GM19035 (cell line): Measurements from ENCODE around the gene TRPV2.
A peak's percentile ranks its signal among the peaks of the same experiment; 100 is the strongest.
"Not testable (repeated sequence)": the region's sequence is repeated elsewhere in the genome, so short reads cannot be mapped to it uniquely, and the experiment has no call there.

Experiments used
- ATAC-seq: cut with Tn5 transposase; IDR thresholded peaks from one replicate; pipeline ENCODE4 v1.9.1; 2021; ENCODE audit not compliant: unreplicated experiment

Gene TRPV2

GRCh38 chr17:16435925-16436886 is 20.8 kb downstream of the TRPV2 start:
- no peak for ATAC-seq

DNA sequence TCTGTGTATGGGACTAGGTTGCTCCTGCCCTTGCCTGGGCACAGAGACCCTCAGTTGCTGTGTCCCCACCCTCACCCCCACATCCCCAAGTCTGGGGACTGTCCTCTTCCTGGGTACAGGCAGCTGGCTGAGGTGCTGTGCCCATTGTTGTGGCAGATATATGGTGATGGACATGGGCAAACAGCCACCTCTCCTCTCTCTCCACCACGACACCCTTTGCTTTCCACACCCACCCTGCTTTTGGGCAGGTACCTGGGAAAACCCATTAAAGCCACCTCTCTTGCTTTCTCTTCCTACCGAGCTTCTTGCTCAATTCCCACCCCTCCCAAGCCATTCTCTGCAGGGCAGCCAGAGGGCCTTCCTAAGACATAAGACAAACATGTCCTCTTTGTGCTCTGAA is 21.7 kb downstream of the TRPV2 start:
- no peak for ATAC-seq

- peak; percentile 8 for ATAC-seq
These were observed 22.8 kb downstream of the TRPV2 start for GRCh38 chr17:16438173-16438556.

DNA sequence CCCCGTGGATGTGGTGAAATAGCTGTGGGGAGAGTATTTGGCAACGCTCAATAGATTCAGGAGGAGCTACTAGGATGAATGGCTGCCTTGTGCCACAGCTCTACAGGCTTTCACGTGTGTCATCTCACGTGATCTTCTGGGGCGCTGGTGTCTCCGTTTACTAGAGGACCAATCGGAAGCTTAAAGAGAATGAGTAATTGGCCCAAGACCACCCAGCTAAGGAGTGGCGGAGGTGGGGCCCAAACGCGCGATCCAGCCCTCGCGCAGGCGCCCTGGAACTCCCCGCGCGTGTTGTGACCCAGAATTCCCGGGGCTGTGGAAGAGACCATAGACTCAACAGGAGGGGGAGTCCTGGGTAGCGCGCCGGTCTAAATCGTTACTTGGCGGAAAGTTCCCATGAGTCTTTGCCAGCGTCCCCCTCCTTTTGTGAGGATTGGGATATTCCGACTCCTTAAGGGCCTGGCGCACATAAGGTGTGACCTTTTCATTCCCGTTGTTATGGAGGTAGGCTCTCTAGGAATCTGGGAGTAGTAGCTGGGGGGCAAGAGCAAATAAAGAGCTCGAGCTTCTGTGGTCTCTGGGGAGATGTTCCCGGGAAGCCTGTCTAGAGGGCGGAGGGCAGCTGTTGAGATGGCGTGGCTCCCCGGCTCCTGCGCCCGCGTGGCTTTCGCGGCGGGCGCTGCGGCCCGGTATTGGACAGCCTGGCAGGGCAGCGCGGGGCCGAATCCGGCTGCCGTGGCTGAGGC is 23.4 kb downstream of the TRPV2 start:
- ATAC-seq, result peak; percentile 82

- peak; percentile 3 for ATAC-seq
These were observed 24.0 kb downstream of the TRPV2 start for GRCh38 chr17:16439303-16439791.

DNA sequence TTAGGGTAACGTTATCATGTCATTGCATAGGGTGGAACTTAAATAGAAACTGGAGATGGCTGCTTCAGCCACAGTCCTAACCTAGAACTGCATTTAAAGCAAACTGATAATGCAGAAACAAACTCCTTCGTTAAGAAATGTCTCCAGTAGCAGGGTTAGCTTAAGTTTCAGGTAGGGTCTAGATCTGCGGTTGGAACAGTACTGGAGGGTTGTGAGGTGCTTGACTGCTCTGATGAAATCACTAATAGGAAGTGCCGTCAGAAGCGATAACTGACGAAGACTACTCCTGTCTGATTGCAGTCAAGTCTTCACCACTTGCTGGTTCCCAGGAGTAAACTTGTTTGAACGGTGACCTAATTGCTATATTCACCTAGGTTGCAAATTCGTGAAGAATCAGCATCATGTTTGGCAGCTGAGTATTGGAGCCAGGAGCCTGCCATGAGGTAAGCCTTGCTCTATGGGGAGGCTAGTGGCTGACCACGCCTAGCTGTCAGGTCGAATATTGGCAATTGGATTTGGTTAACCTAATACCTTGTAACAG is 24.5 kb downstream of the TRPV2 start:
- no peak for ATAC-seq

DNA sequence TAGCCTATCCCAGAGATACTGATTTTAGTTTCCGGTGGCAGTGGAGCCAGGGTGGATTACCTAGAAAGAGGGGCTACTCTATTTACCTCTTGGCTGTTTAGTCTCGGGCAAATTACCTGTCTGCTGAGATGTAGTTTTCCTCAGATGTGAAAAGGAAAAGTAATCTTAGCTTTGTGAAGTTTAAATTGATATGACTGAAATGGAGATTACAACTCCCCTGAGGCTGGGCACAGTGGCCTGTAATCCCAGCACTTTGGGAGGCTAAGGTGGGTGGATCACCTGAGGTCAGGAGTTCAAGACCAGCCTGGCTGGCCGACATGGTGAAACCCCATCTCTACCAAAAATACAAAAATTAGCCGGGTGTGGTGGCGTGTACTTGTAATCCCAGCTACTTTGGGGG is 25.0 kb downstream of the TRPV2 start:
- not testable (repeated sequence) for ATAC-seq

DNA sequence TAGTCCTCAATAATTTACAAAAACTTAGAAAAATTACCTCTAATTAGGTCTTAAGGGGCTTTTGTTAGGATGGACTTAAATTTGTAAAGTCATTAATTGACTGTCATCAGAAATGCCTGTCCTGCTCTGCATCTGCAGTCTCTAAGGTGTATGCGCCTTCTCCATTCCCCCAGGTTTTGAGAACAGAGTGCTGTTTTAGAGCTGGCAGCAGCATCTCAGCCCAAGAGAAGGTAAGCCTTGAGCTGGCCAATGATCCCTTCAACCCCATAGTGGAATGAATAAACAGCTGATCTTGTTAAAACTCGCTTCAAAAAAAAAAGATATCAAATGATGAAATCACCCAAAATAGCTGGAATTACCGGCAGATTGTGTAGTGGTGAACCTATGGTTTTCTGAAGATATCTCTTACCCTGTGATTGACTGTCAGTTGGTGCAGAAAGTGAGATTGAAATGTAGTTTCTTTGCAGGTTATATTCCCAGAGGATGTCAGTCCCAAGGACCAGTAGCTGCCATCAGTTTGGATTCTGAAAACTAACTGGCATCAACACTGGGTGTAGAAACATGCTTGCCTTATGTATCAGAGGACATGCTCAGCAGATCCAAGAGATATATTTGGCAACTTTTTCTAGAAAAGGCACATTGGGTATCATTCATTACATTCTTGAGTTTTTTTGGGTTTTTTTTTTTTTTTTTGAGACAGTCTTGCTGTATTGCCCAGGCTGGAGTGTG is 25.7 kb downstream of the TRPV2 start:
- ATAC-seq, result no peak

DNA sequence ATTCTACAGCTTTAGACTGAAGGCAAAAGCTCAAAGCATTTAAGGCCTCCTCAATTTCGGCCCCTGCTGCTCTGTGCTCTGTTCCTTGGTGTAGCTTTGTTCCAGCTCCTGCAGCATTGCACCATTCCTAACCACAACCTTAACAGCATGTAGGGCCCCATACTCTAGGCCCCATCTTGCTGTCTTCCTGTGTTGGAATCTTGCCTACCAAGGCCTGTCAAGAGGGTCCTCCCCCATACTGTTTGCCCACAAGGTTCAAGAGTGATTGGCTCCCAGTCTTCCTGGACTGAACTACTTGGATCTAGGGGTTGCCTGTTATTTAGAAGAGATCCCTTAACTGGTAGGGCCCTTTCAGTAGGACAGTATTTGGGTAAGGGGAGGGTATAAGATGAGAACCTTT is 26.8 kb downstream of the TRPV2 start:
- no peak for ATAC-seq

GRCh38 chr17:16442594-16443510 is 27.5 kb downstream of the TRPV2 start:
- no peak for ATAC-seq

DNA sequence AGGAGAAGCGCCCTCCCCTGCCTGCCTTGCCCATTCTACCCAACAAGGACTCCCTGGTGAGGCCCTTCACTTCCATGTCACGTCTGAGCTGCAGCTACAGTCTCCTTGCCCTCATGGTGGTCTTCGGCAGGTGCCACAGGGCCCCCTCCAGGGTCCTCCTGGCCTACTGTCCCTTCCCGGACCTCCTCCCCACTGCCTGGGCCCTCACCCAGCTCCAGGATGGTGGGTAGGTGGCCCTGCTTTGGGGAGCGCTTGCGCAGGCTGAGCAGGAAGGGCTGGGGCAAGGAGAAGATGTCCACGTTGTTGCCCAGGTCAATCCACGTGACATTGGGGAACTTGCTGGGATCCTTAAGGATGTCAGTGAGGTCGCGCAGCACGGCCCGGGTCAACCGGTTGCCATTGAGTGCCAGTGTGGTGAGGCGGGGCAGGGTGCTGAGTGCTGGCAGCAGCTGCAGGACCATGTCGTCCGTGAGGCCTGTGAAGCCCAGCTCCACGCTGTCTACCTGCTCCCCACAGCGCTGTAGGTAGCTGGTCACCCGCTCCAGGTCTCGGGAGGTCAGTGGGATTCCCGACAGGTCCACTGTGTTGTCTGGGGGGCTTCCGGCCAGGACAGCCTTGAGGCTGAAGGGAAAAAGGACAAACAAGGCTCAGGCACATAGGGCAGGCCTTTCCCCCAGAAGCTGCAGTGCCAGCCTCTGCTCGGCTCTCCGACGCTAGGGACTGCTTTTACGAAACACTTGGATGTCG is 28.3 kb downstream of the TRPV2 start:
- no peak for ATAC-seq

DNA sequence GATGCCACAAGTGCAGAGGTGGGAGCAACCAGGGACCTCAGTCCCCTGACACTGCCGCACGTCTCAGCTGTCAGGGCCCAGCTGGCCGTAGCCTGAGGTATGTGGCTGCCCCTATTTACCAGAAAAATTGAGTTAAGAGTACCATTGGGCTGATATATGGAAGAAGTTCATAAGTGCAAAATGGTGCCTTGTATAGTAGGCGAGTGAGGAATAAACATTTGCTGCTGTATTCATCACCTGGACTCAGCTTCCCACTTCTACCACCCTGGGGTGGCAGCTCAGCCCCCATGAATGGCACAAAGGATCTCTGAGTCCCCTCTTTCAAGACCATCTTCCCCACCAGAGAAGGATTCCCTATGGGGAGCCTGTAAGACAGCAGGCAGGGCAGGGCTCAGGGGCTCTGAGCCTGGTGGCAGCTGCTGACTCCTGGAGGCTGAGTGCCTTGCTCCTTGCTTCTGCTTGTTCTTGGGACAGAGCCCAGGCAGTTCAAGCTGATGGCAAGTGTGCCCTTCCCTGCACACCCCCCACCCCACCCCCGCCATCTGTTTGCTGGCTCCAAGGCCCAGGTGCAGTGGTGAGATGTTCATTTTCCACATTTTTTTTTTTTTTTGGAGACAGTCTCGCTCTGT is 29.0 kb downstream of the TRPV2 start:
- no peak for ATAC-seq

GRCh38 chr17:16446338-16446983 is 31.1 kb downstream of the TRPV2 start:
- no peak for ATAC-seq

- no peak for ATAC-seq
These were observed 32.3 kb downstream of the TRPV2 start for GRCh38 chr17:16447676-16448075.

GRCh38 chr17:16448490-16448889 is 33.1 kb downstream of the TRPV2 start:
- no peak for ATAC-seq

GRCh38 chr17:16449121-16449570 is 33.8 kb downstream of the TRPV2 start:
- ATAC-seq, result no peak

GRCh38 chr17:16450028-16450427 is 34.7 kb downstream of the TRPV2 start:
- ATAC-seq, result no peak

GRCh38 chr17:16452268-16452667 is 36.9 kb downstream of the TRPV2 start:
- ATAC-seq, result not testable (repeated sequence)
